ENCODE results near the gene CLOCK. TPM values are rescaled to one million over a fixed set of nuclear protein-coding genes. Genes with fewer than 3 reads are reported as not detected.

Gene CLOCK
- polyA plus RNA-seq, 1 of the 3 experiments (the other 2 are of a cell fraction) = 4.2 TPM

GRCh38 chr4:55510685-55511084 is 36.0 kb downstream of the CLOCK start (continued):
- TF ChIP-seq USF1 (IDR thresholded peaks at IDR 0.05; ENCODE audit: borderline replicate concordance, low read depth) = no peak

- Histone ChIP-seq H3K9ac (no peak overlapping the region), H3K27me3 (ENCODE audit: insufficient read depth) (no peaks in the 10 kb centered on the region), H3K27ac (ENCODE audit: low read depth in 2 of 2, low read length in 1 of 2) (peak overlapping the region in 1 of 2 experiments; percentile 21; a peak in 2 of 4 replicates), H3F3A (replicated peaks; ENCODE audit: insufficient read depth) (peaks cover 24% of the 10 kb centered on the region), H3K36me3 (replicated peaks in 1 of 2; ENCODE audit: control insufficient read depth in 1 of 2, insufficient read depth in 2 of 2, low read length in 1 of 2) (peaks cover 0 to 5% of the 10 kb centered on the region in 2 experiments), H4K20me1 (ENCODE audit: insufficient read depth) (no peaks in the 10 kb centered on the region), H3K4me3 (ENCODE audit: low read depth in 2 of 2, low read length in 1 of 2) (no peak overlapping the region), H3K9me2 (no peaks in the 10 kb centered on the region), H3K4me2 (no peak overlapping the region), H3K79me2 (ENCODE audit: insufficient read depth) (peaks cover 39% of the 10 kb centered on the region; the same call in 1 of the 2 replicates), H3K4me1 (ENCODE audit: control insufficient read depth in 1 of 2, insufficient read depth in 2 of 2, low read depth in 1 of 2, low read length in 1 of 2) (no peaks in the 10 kb centered on the region; a peak in 1 of 4 replicates), H2AFZ (ENCODE audit: low read depth) (no peak overlapping the region), H3K9me3 (no peaks in the 10 kb centered on the region)
- CTCF ChIA-PET = interaction anchor here (1.5 kb wide), 1 partner anchor 10 kb away, joined by 8 read pairs; no protein-coding TSS in a partner anchor
- TF ChIP-seq TCF12 (IDR thresholded peaks at IDR 0.05) = no peak
- TF ChIP-seq SIN3A (IDR thresholded peaks at IDR 0.05; ENCODE audit: borderline replicate concordance, low read depth, low read length) = no peak
- no peak for TF ChIP-seq USF1 (IDR thresholded peaks at IDR 0.05; ENCODE audit: borderline replicate concordance, low read depth)
- no peak for TF ChIP-seq MEF2A (IDR thresholded peaks at IDR 0.05; ENCODE audit: borderline replicate concordance, low read depth)
- TF ChIP-seq YY1 (IDR thresholded peaks at IDR 0.05; ENCODE audit: low read depth) = no peak
- TF ChIP-seq RFX5 (IDR thresholded peaks at IDR 0.05; ENCODE audit: low read length) = no peak
- no peak for TF ChIP-seq MXI1 (IDR thresholded peaks at IDR 0.05; ENCODE audit: low read depth, low read length)
- TF ChIP-seq NFIC (IDR thresholded peaks at IDR 0.05; ENCODE audit: borderline replicate concordance) = no peak
- no peak for TF ChIP-seq IRF3 (IDR thresholded peaks at IDR 0.05; ENCODE audit: low read depth, low read length)
- no peak for TF ChIP-seq GATA2 (CRISPR knock-in tag; IDR thresholded peaks at IDR 0.05)
- no peak for TF ChIP-seq REST (IDR thresholded peaks at IDR 0.05; ENCODE audit: low read depth, low read length)
- no peak for TF ChIP-seq ZBTB33 (IDR thresholded peaks at IDR 0.05; ENCODE audit: borderline replicate concordance, low read depth)
- TF ChIP-seq ELF1 (IDR thresholded peaks at IDR 0.05) = no peak
- TF ChIP-seq FOXM1 (IDR thresholded peaks at IDR 0.05; ENCODE audit: low read depth) = no peak
- DNase-seq = no peak
- WGBS (ENCODE audit: low lambda C conversion rate) = 49% methylated on average over 3 of the region's 3 CpGs
- POLR2A ChIA-PET = no interaction called here
Observed at GRCh38 chr4:55509266-55509665, 37.4 kb downstream of the CLOCK start.
